NT2/D1 (cell line): ENCODE measurements around the gene SNRNP48.

Source experiments
- DNase-seq: peaks from one replicate; pipeline ENCODE4 v3.0.0-alpha.2; 2011; ENCODE audit warnings: low read depth, low spot score
- H3K27me3 ChIP-seq: 2 replicates; pipeline ENCODE4 v1.6.0; 2011; ENCODE audit warnings: mild to moderate bottlenecking; ENCODE audit not compliant: insufficient read length, insufficient read depth
- H3K36me3 ChIP-seq: 2 replicates; pipeline ENCODE4 v1.6.1; 2011; ENCODE audit warnings: mild to moderate bottlenecking, low read length, mixed read lengths; ENCODE audit not compliant: insufficient read depth, insufficient read length
- H3K4me1 ChIP-seq: 2 replicates; pipeline ENCODE4 v1.5.1; 2011; ENCODE audit not compliant: insufficient read depth, insufficient read length
- H3K4me3 ChIP-seq: 2 replicates; pipeline ENCODE4 v1.5.1; 2011; ENCODE audit warnings: low read depth; ENCODE audit not compliant: insufficient read length
- H3K9ac ChIP-seq: 2 replicates; pipeline ENCODE4 v1.6.0; 2011; ENCODE audit warnings: low read depth; ENCODE audit not compliant: insufficient read length
- H3K9me3 ChIP-seq: 2 replicates; pipeline ENCODE4 v1.5.1; 2011; ENCODE audit warnings: mild to moderate bottlenecking, low read length; ENCODE audit not compliant: insufficient read depth
- SUZ12 ChIP-seq: IDR thresholded peaks from 2 replicates; pipeline ENCODE4 v1.6.1; 2011; ENCODE audit not compliant: insufficient read length, insufficient read depth; ENCODE audit errors: extremely low read depth
- YY1 ChIP-seq: IDR thresholded peaks from 2 replicates; pipeline ENCODE4 v1.6.1; 2011; ENCODE audit not compliant: insufficient read length, insufficient read depth
- ZNF274 ChIP-seq: IDR thresholded peaks from 2 replicates; pipeline ENCODE4 v1.6.1; 2011; ENCODE audit warnings: mild to moderate bottlenecking, low read depth, low read length

SNRNP48 gene

DNA sequence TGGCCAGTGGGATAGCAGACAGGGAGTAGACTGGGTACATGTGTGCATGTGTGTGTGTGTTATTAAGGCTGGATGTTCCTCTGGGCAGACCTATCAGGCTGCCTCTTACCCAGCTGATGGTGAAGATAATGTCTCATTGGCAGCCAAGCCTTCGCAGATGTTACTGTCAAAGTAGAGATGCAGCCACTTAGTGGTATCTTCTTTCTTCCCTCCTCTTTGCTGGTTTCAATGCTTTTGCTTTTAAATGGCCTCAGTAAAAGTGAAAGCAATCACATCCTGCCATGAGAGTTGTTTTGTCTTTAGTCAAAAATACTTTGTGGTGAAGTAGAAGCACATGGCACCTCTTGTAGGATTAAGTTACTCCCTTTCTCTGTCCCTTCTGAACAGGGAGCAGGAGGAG lies 57.5 kb downstream of the SNRNP48 start:
- no peak for TF ChIP-seq SUZ12
- no peak for TF ChIP-seq YY1
- TF ChIP-seq ZNF274 = no peak
- Histone ChIP-seq H3K4me1 (no peaks in the 10 kb centered on the region), H3K9me3 (no peaks in the 10 kb centered on the region), H3K9ac (no peak overlapping the region), H3K27me3 (no peaks in the 10 kb centered on the region), H3K36me3 (no peaks in the 10 kb centered on the region), H3K4me3 (no peak overlapping the region)
- DNase-seq = no peak

- TF ChIP-seq ZNF274 = no peak
- TF ChIP-seq SUZ12 = no peak
- no peak for TF ChIP-seq YY1
- Histone ChIP-seq H3K9me3 (no peaks in the 10 kb centered on the region), H3K4me3 (no peak overlapping the region), H3K36me3 (no peaks in the 10 kb centered on the region), H3K4me1 (no peaks in the 10 kb centered on the region), H3K9ac (no peak overlapping the region), H3K27me3 (no peaks in the 10 kb centered on the region)
- DNase-seq = no peak
Observed at GRCh38 chr6:7649037-7649810, 59.2 kb downstream of the SNRNP48 start.

DNA sequence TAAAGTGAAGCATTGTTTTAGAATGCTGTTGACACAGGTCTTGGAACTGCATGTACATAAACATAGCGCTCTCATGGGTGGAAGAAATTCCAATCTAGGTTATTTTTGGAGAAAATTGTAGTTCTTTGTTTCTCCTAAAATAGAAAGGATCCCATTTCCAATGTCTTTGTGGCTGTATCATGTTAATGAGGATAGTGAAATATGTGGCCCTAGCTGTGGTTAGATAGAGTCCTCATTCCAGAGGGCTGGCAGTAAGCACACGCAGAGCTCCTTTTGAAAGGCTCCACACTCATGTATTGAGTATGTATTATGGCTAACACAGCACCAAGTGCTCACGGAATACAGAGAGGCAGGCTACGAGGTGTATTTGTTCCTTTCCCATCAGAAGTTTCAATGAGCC lies 60.9 kb downstream of the SNRNP48 start:
- Histone ChIP-seq H3K4me3 (no peak overlapping the region), H3K4me1 (no peaks in the 10 kb centered on the region), H3K9ac (no peak overlapping the region), H3K9me3 (no peaks in the 10 kb centered on the region), H3K36me3 (no peaks in the 10 kb centered on the region), H3K27me3 (no peaks in the 10 kb centered on the region)
- TF ChIP-seq SUZ12 (no peak), YY1 (no peak), ZNF274 (no peak)
- DNase-seq = no peak

DNA sequence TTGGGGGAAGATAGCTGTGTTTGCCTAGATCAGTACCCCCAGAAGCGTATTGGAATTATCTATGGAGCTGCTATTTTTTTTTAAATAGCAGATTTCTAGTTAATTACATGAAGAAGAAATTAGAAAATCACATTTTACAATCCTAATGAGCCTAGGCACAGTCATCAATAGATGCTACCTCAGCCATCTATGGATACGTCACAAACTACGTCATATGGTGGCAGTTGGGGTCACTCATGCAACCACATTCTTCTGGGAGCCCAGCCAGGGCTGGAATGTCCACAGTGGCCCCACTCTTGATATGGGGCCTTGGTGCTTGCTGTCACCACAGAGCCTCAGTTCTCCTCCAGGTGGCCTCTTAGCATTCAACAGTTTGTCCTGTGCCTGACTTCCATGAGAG lies 63.0 kb downstream of the SNRNP48 start:
- no peak for DNase-seq
- Histone ChIP-seq H3K27me3 (no peaks in the 10 kb centered on the region), H3K36me3 (no peaks in the 10 kb centered on the region), H3K9me3 (no peaks in the 10 kb centered on the region), H3K9ac (no peak overlapping the region), H3K4me1 (no peaks in the 10 kb centered on the region), H3K4me3 (no peak overlapping the region)
- no peak for TF ChIP-seq ZNF274
- no peak for TF ChIP-seq YY1
- TF ChIP-seq SUZ12 = no peak

- no peaks in the 10 kb centered on the region for H3K36me3 ChIP-seq
- H3K27me3 ChIP-seq = no peaks in the 10 kb centered on the region
- no peak for TF ChIP-seq ZNF274
- H3K9ac ChIP-seq = no peak overlapping the region
- no peaks in the 10 kb centered on the region for H3K4me1 ChIP-seq
- no peaks in the 10 kb centered on the region for H3K9me3 ChIP-seq
- DNase-seq = no peak
- no peak overlapping the region for H3K4me3 ChIP-seq
Observed at GRCh38 chr6:7656355-7656754, 66.4 kb downstream of the SNRNP48 start.

DNA sequence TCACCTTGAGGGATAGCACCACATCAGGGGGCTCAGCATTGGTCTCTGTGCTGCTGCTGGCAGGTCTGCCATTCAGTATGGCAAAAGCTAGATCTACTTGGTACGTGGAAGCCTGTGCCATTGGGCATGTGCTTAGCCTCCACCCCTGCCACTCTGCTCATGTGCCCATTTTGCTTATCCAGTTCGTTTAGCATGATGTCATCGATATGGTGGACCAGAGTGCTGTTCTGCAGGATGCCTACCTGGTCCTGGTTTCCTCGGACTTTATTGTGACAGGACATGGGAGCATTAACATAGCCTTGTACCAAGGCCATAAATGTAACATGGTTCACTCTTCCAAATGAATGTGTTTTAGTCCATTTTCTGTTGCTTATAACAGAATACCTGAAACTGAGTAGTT lies 68.5 kb downstream of the SNRNP48 start:
- Histone ChIP-seq H3K9me3 (no peaks in the 10 kb centered on the region), H3K27me3 (no peaks in the 10 kb centered on the region), H3K36me3 (no peaks in the 10 kb centered on the region), H3K4me3 (no peak overlapping the region), H3K4me1 (no peaks in the 10 kb centered on the region), H3K9ac (no peak overlapping the region)
- DNase-seq = no peak
- no peak for TF ChIP-seq SUZ12

DNA sequence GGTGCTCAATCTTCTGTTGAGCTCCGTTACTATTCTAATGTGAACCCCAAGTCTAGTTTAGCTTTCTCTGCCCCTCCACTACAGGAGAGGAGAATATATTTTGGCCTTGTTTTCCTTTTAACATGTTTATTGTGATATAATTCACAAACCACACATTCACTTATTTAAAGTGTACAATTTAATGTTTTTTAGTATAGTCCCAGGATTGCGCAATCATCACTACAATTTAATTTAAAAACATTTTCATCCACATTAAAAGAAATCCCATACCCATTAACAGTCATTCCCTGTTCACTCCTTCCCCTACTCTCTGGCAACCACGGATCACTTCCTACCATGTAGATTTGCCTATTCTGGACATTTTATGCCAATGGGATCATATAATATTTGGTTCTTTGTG lies 71.4 kb downstream of the SNRNP48 start:
- Histone ChIP-seq H3K9ac (no peak overlapping the region), H3K4me1 (no peaks in the 10 kb centered on the region), H3K4me3 (no peak overlapping the region), H3K9me3 (no peaks in the 10 kb centered on the region), H3K36me3 (no peaks in the 10 kb centered on the region), H3K27me3 (no peaks in the 10 kb centered on the region)
- TF ChIP-seq YY1 = no peak
- TF ChIP-seq SUZ12 = no peak
- no peak for TF ChIP-seq ZNF274
- no peak for DNase-seq
